Measurements from ENCODE around the gene CTTN. TPM values are rescaled to one million over a fixed set of nuclear protein-coding genes. Genes with fewer than 3 reads are reported as not detected.
"Not testable (repeated sequence)": the region's sequence is repeated elsewhere in the genome, so short reads cannot be mapped to it uniquely, and the experiment has no call there.

The CTTN gene
- total RNA-seq, 1 donor from 2014 or later: 412 TPM

DNA sequence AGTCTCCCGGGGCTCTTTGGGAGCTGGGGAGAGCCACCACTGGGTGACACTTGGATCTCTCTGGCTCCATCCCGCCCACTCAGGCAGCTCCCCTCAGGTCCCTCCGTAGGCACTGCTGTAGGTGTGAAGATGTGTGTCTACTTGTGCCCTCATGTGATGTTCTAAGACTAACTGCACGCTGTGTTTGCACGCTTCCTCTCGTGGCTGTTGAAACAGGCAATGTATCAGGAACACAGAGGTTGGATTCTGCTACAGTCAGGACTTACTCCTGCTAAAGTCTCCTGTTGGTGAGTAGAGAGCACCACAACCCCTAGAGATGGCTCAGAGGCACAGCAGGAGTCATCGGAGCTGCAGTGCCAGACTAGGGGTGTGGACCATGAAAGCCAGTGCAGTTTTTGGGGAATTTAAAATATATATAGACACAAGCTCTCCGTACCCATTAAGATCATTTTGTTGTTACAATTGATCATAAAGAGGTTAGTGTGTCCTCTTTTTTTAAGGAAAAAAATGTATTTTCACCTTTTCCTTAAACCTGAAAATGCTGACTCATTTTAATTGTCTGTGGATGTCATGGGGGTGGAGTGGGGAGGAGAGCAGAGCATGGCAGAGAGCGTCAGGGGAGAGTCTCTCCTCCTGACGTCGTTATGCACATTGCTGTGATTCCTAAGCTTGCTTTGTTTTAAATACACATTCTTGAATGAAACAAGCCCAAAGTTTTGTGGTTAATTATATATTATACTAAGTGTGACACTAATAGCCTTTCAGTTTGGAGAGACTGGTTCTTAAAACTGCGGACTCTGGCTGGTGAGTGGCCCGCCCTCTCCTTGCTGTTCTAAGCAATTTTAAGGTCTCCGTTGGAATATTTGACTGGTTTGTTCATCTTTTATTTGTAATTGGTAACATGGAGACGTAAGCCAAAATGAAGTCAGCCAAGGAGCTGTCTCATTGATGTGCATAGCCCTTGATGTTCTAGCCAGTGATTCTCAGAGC, 16.2 kb upstream of the CTTN start:
- peaks cover 10% of the 10 kb centered on the region for H3K36me3 ChIP-seq (ENCODE audit: control insufficient read depth, insufficient read depth, low read length)
- no peak overlapping the region for H3K4me3 ChIP-seq (ENCODE audit: low read depth, low read length)
- H3K27me3 ChIP-seq (ENCODE audit: control insufficient read depth, insufficient read depth, low read length): no peaks in the 10 kb centered on the region
- DNase-seq (ENCODE audit: low read depth): no peak
- FAIRE-seq: no peak
- TF ChIP-seq, protein P1, sequence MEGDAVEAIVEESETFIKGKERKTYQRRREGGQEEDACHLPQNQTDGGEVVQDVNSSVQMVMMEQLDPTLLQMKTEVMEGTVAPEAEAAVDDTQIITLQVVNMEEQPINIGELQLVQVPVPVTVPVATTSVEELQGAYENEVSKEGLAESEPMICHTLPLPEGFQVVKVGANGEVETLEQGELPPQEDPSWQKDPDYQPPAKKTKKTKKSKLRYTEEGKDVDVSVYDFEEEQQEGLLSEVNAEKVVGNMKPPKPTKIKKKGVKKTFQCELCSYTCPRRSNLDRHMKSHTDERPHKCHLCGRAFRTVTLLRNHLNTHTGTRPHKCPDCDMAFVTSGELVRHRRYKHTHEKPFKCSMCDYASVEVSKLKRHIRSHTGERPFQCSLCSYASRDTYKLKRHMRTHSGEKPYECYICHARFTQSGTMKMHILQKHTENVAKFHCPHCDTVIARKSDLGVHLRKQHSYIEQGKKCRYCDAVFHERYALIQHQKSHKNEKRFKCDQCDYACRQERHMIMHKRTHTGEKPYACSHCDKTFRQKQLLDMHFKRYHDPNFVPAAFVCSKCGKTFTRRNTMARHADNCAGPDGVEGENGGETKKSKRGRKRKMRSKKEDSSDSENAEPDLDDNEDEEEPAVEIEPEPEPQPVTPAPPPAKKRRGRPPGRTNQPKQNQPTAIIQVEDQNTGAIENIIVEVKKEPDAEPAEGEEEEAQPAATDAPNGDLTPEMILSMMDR (IDR thresholded peaks at IDR 0.05; ENCODE audit: insufficient read depth, low read length, severe bottlenecking): no peak

DNA sequence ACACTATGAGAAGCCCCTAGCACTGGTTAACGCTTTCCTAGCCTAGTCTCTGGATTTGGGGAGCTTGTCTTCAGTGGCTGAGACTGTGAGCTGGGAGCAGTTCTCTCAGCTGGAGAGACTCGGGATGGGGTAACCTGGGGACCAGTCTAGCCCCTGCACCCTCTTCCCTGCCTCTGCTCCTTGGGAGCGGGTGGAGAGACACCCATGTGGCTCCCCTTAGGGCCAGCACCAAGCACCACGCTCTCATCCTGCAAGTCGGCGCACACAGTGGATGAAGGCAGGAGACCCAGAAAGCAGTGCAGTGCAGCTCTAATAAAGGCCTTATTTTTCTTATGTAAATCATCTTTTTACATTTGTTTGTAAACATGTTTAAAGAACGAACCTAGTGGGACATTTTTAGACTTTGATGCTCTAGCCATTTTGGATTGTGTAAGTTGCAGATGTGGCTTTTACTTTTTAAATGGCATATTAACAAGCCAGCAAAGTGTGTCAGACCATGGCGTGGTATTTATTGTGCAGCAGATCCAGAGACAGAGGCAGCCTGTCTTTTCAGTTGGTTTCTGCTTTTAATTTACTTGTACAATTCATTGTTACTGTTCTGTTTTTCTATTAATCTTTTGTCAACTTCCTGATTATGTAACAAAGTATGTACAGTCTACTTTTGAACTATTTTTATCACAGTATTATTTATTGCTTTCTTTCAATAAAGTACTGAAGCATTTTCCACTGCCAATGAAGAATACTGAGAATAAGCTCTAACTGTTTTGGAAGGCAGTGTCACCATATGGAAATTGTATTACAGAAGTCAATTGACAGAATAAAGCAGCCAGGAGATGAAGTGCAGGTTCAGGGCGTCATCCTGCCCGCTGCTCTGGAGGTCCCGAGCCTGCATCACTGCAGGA, 14.4 kb upstream of the CTTN start:
- DNase-seq (ENCODE audit: low read depth): no peak
- FAIRE-seq: no peak
- TF ChIP-seq, protein P1 (IDR thresholded peaks at IDR 0.05; ENCODE audit: insufficient read depth, low read length, severe bottlenecking): no peak
- H3K4me3 ChIP-seq (ENCODE audit: low read depth, low read length): no peak overlapping the region
- H3K27me3 ChIP-seq (ENCODE audit: control insufficient read depth, insufficient read depth, low read length): no peaks in the 10 kb centered on the region
- H3K36me3 ChIP-seq (ENCODE audit: control insufficient read depth, insufficient read depth, low read length): peaks cover 4% of the 10 kb centered on the region

DNA sequence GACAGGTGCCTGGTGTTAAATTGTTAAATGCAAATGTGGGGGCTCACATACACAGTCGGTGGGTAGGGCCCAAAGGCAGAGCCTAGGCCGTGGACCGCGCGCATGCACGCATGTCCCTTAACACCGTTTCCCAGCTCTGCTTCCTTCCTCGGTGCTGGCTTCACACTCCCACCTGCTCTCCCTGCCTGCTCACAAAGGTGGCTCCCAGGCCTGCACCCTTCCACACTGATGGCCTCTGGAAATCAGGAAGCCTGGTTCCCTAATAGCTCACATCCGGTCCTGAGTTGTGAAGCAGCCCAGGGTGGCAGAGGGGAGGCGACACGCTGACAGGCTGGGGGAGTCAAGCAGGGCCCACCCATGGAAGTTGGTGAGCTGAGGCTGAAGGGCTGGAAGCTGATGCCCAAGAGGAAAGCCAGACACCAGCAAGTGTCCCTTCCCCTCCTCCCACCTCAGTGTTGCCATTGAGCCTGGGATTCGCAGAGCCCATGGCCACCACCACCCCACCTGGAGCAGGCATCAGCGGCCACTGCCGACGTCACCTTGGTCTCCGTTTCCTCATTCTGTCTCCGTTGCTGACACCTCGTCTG, 13.7 kb upstream of the CTTN start:
- no peak overlapping the region for H3K4me3 ChIP-seq (ENCODE audit: low read depth, low read length)
- FAIRE-seq (no peak), DNase-seq (ENCODE audit: low read depth) (no peak)
- TF ChIP-seq, protein P1 (IDR thresholded peaks at IDR 0.05; ENCODE audit: insufficient read depth, low read length, severe bottlenecking): no peak
- H3K27me3 ChIP-seq (ENCODE audit: control insufficient read depth, insufficient read depth, low read length): no peaks in the 10 kb centered on the region
- H3K36me3 ChIP-seq (ENCODE audit: control insufficient read depth, insufficient read depth, low read length): peaks cover 4% of the 10 kb centered on the region

DNA sequence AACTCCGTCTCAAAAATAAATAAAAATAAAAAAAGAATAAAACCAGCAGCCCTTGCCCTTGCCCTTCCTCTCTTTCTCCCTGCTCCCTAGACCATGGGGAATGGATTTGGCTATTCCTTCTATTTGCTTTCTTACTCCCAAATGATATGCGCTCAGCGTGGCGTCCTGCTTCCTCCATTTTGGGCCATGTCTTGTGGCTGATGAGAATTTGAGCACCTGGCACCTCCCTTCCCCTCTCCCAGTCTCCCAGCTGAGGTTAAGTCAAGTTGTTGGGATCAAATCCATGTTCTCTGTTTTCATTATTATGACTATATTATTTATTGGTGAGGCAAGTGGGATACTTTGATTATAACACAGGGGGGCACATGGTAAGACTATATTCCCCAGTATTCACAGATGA, 10.8 kb upstream of the CTTN start:
- Histone ChIP-seq H3K36me3 (ENCODE audit: control insufficient read depth, insufficient read depth, low read length) (peaks cover 4% of the 10 kb centered on the region), H3K27me3 (ENCODE audit: control insufficient read depth, insufficient read depth, low read length) (no peaks in the 10 kb centered on the region), H3K4me3 (ENCODE audit: low read depth, low read length) (no peak overlapping the region)
- FAIRE-seq: no peak
- TF ChIP-seq, protein P1 (IDR thresholded peaks at IDR 0.05; ENCODE audit: insufficient read depth, low read length, severe bottlenecking): no peak
- no peak for DNase-seq (ENCODE audit: low read depth)

DNA sequence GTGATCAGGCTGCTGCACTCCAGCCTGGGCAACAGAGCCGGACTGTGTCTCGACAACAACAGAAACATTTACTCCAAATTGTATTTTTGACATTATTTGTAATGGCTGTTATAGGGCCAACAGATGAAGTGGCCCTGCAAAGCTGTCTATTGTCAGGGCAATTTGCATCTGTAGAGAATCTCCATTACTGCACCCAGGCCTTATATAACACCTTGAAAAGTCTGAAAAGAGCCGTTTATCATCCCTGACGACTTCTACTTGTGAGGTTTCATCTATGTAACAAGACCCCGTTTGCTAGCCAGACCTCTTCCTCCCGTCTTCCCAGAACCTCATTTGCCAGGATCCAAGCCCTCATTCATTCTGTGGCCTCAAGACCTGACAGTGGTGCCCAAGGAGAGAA, 9.1 kb upstream of the CTTN start:
- Histone ChIP-seq H3K4me3 (ENCODE audit: low read depth, low read length) (no peak overlapping the region), H3K27me3 (ENCODE audit: control insufficient read depth, insufficient read depth, low read length) (no peaks in the 10 kb centered on the region), H3K36me3 (ENCODE audit: control insufficient read depth, insufficient read depth, low read length) (peaks cover 6% of the 10 kb centered on the region)
- TF ChIP-seq, protein P1 (IDR thresholded peaks at IDR 0.05; ENCODE audit: insufficient read depth, low read length, severe bottlenecking): no peak
- DNase-seq (ENCODE audit: low read depth) (no peak), FAIRE-seq (no peak)

DNA sequence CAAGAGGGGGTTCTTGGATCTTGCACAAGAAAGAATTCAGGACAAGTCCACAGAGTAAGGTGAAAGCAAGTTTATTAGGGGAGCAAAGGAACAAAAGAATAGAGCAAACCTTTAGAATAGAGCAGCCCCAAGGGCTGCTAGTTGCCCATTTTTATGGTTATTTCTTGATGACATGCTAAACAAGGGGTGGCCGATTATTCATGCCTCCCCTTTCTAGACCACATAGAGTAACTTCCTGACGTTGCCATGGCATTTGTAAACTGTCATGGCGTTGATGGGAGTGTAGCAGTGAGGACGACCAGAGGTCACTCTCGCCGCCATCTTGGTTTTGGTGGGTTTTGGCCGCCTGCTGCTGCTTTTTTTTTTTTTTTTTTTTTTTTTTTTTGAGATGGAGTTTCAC, 7.4 kb upstream of the CTTN start:
- H3K4me3 ChIP-seq (ENCODE audit: low read depth, low read length); FAIRE-seq: not testable (repeated sequence)

More for the DNA sequence above, 7.4 kb upstream of the CTTN start:
- H3K27me3 ChIP-seq (ENCODE audit: control insufficient read depth, insufficient read depth, low read length); H3K36me3 ChIP-seq (ENCODE audit: control insufficient read depth, insufficient read depth, low read length); DNase-seq (ENCODE audit: low read depth): not testable (repeated sequence)

Data from bronchial epithelial cell (primary cell).